HG03103 (cell line): Measurements from ENCODE around the gene PITX1.

Experiments used
- ATAC-seq: cut with Tn5 transposase; IDR thresholded peaks from one replicate; pipeline ENCODE4 v1.9.1; 2021; ENCODE audit warnings: low read depth; ENCODE audit not compliant: unreplicated experiment

The PITX1 gene

GRCh38 chr5:135062216-135063055, 28.4 kb upstream of the PITX1 start:
- ATAC-seq: no peak

GRCh38 chr5:135061001-135061400, 27.0 kb upstream of the PITX1 start:
- ATAC-seq: no peak

- no peak for ATAC-seq
These were observed 26.0 kb upstream of the PITX1 start for GRCh38 chr5:135060021-135060420.

GRCh38 chr5:135059000-135059923, 25.2 kb upstream of the PITX1 start:
- no peak for ATAC-seq

GRCh38 chr5:135058331-135058732, 24.3 kb upstream of the PITX1 start:
- no peak for ATAC-seq

- no peak for ATAC-seq
These were observed 23.2 kb upstream of the PITX1 start for GRCh38 chr5:135057233-135057632.

GRCh38 chr5:135056316-135057030, 22.4 kb upstream of the PITX1 start:
- ATAC-seq: no peak

- no peak for ATAC-seq
These were observed 21.4 kb upstream of the PITX1 start for GRCh38 chr5:135055396-135055795.

GRCh38 chr5:135054546-135054945, 20.5 kb upstream of the PITX1 start:
- no peak for ATAC-seq

- ATAC-seq: no peak
These were observed 20.0 kb upstream of the PITX1 start for GRCh38 chr5:135053989-135054388.

GRCh38 chr5:135053278-135053677, 19.2 kb upstream of the PITX1 start:
- peak; percentile 90 for ATAC-seq

GRCh38 chr5:135052511-135053145, 18.6 kb upstream of the PITX1 start:
- no peak for ATAC-seq

- no peak for ATAC-seq
These were observed 17.8 kb upstream of the PITX1 start for GRCh38 chr5:135051872-135052271.

- no peak for ATAC-seq
These were observed 17.4 kb upstream of the PITX1 start for GRCh38 chr5:135051399-135051798.

GRCh38 chr5:135050244-135050767, 16.3 kb upstream of the PITX1 start:
- ATAC-seq: no peak

GRCh38 chr5:135048930-135049329, 14.9 kb upstream of the PITX1 start:
- no peak for ATAC-seq

GRCh38 chr5:135048286-135048685, 14.3 kb upstream of the PITX1 start:
- no peak for ATAC-seq

GRCh38 chr5:135047347-135047695, 13.3 kb upstream of the PITX1 start:
- no peak for ATAC-seq

- no peak for ATAC-seq
These were observed 12.8 kb upstream of the PITX1 start for GRCh38 chr5:135046661-135047346.

- ATAC-seq: no peak
These were observed 11.5 kb upstream of the PITX1 start for GRCh38 chr5:135045488-135045887.
